ENCODE data around the gene UTF1.

UTF1 gene

DNA sequence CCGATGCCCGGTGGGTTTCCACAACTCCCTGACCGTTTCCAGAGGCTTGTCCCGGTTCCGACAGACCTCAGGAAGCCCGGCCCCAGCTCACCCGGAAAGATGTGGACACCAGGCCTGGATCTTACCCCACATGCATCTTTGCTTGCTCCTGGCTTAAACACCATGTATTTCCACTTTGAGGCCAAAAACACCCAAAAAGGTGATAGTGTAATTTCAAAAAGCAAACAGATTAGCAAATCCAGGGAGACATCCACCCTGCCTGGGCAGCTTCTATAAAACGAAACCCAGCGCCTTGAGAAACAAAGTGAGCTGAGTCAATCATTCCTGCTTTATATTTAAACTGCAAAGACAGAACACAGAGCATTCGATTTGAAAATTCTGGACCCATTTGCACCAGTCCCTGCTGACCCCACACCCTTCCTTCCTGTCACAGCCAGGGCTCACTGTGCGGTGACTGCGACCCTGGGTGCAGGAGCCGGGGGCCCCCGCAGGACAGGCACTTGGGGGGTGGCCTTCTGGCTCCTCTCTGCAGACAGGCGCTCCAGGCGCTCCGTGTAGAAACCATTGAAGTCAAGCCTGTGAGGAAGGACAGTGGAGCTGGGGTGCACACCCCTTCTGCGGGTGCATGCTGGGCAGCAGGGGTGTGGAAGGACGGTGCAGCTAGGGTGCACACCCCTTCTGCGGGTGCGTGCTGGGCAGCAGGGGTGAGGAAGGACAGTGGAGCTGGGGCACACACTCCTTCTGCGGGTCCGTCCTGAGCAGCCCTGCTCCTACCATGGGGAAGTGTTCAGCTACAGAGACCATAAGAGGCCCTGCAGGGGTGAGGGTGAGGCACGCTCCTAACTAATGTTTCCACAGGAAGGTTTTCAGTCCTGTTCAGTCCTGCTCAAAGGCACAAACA is 49.6 kb downstream of the UTF1 start:
- DNase-seq (ENCODE audit: low read depth): no peak

- DNase-seq (ENCODE audit: low read depth): no peak
Measured at GRCh38 chr10:133280391-133281059, 50.5 kb downstream of the UTF1 start.

- no peak for DNase-seq (ENCODE audit: low read depth)
Measured at GRCh38 chr10:133281084-133281483, 51.1 kb downstream of the UTF1 start.

Measured in activated T-cell treated with anti-CD3 and anti-CD28 coated beads for 24 hours (primary cell).